LNCAP (cell line): ENCODE data around the gene IRX4.

Source experiments
- TF ChIP-seq, protein P1 (sequence below): fragments of 450-650 bp; IDR thresholded peaks from 2 replicates; pipeline ENCODE4 v1.5.1; 2017; ENCODE audit warnings: mild to moderate bottlenecking

IRX4 gene

DNA sequence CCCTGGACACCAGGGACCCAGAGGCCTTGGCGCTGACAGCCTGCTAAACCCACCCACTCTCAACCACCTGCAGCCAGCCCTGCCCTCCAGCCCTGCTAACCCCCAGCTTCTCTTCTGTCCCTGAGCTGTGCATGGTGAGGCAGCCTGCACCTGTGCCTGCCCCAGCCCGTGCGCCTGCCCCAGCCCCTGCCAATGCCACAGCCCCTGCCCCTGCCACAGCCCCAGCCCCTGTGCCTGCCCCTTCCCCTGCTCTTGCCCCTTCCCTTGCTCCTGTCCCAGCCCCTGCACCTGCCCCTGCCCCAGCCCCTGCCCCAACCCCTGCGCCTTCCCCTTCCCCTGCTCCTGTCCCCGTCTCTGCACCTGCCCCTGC lies 43.3 kb upstream of the IRX4 start:
- TF ChIP-seq, protein P1, sequence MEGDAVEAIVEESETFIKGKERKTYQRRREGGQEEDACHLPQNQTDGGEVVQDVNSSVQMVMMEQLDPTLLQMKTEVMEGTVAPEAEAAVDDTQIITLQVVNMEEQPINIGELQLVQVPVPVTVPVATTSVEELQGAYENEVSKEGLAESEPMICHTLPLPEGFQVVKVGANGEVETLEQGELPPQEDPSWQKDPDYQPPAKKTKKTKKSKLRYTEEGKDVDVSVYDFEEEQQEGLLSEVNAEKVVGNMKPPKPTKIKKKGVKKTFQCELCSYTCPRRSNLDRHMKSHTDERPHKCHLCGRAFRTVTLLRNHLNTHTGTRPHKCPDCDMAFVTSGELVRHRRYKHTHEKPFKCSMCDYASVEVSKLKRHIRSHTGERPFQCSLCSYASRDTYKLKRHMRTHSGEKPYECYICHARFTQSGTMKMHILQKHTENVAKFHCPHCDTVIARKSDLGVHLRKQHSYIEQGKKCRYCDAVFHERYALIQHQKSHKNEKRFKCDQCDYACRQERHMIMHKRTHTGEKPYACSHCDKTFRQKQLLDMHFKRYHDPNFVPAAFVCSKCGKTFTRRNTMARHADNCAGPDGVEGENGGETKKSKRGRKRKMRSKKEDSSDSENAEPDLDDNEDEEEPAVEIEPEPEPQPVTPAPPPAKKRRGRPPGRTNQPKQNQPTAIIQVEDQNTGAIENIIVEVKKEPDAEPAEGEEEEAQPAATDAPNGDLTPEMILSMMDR: no peak

DNA sequence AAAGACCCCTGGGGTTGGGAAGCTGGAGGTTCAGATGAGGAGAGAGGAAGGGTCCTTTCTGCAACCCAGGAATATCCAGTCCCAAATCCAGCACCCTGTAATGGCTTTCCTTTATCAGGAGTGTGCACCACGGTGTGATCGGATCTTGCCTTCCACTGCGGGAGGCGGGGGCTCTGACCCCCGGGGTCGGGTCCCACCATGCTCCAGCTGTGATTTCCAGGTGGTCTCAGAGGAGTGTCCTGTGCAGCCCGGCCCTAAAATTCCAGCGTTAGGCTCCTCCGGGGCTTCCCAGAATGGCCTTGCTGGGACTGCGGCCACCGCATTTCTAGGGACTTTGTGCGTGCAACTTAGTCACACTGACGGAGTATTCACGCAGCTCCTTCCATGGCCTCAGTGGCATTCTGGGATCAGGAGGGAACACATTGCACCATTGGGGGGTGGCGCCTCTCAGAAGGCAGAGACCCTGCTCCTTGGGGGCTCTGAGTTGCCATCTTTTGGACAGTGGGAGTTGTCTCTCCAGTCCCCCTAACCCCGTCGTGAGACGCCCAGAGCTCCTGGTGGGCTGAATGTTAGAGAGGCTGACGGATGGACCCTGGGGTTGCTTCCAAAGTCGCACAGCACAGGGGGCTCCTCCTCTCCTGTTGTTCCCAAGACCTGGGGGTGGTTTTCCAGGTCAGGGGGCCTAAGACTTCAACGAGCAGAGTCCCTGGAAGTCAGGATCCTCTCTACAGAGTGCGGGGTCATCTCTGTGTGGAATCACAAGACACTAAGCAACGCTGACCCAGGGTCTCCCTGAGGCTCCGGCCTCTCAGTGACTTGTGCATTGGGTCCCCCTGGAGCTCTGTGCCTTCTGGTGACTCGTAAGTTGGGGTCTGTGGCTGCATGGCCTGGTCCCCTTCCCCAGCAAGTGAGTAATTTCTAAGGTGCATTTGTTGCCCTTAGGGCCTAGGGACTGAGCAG lies 42.7 kb upstream of the IRX4 start:
- TF ChIP-seq, protein P1: no peak

DNA sequence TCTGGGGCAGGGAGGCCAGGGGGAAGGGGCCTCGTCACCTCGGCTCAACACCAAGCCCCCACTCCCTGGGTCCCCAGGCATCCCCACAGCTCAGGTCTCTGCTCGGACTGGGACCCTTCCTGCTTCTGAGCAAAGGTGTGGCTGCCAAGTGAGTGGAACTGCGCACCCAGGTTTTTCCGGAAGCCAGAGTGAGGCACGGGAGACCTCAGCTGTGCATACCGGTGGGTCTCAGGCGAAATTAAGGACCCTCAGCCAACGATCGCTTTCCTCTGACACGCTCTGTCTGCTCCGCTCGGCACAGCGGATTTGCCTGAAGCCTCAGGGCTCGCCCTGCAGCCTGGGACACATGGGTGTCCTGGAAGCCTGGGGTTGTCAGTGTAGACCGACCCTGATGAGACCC lies 41.0 kb upstream of the IRX4 start:
- TF ChIP-seq, protein P1: no peak

DNA sequence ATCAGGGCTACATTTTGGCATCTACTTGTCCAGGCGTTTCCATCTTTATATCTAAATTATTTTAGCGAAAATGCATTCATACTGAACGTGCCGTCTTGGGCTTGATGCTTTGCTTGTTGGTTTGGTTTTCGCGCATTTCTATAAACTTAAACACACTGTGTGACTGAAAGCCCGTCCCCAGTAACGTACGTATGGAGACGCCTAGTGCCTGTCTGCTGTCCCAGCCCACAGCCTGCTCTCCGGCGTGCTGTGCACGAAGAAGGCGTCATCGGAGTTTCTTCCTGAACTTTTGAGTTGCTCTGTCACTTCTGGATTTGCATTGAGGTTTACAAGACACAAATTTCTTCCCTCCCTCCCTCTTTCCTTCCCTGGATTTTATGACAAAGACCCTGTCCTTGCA lies 40.6 kb upstream of the IRX4 start:
- TF ChIP-seq, protein P1: no peak

DNA sequence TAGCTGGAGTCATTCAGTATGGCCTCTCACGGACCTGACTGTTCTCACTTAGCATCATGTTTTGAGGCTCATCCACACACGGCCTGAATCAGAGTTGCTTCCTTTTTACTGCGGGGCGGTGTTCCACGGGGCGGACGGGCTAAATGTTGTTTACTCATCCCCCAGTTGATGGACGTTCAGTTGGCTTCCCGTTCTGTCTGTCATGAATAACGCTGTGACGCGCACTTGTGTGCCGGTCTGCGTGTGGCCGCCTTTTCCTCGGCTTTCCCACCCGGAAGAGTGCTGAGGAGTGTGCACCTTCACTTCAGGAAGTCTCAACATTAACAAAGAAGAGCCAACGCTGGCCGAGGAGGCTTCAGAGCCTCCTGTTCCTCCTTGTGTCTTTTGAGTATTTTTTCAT lies 39.0 kb upstream of the IRX4 start:
- TF ChIP-seq, protein P1: no peak

DNA sequence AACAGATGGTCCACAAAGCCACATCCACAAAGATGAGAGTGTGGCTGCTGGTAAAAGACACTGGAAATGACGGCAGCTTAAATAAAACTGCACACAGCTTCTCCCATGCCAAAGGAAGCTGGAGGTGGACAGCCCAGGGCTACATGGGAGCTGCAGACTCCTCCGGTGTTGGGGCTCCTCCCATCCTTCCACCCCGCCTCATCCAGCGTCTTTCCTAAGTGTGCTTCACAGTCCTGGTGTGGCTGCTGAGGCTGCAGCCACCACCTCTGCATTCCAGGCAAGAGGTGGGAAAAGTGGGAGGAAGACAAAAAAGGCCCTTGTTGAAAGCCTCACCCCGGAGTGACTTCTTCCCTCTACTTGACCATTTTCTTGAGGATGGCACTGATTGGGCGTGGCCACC lies 37.0 kb upstream of the IRX4 start:
- TF ChIP-seq, protein P1: no peak

DNA sequence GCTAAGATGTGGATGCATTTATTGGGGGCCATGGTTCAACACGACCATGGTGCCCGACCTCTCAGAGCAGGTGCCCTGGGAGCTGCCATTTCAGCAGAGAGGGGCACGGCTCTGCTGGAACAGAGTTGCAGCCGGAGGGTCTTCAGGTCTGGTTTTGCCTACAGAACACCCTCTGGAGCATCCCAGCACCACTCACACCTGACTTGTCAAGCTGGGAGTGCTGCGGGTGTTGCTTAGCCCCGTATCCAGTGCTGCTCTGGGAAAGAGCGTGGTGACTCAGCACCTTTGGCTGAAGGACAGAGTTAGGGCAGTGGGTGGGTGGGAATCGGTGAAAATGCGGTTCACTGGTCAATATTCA lies 36.5 kb upstream of the IRX4 start:
- TF ChIP-seq, protein P1: no peak
